NOMO-1 treated with dmso at 0.1 percent for 144 hours (cell line): ENCODE measurements around the gene GRIK4.

Experiments used
- DNase-seq: peaks from one replicate; lab custom pipeline; 2025; ENCODE audit not compliant: unreplicated experiment; lab: John Stamatoyannopoulos, UW

GRIK4 gene

DNA sequence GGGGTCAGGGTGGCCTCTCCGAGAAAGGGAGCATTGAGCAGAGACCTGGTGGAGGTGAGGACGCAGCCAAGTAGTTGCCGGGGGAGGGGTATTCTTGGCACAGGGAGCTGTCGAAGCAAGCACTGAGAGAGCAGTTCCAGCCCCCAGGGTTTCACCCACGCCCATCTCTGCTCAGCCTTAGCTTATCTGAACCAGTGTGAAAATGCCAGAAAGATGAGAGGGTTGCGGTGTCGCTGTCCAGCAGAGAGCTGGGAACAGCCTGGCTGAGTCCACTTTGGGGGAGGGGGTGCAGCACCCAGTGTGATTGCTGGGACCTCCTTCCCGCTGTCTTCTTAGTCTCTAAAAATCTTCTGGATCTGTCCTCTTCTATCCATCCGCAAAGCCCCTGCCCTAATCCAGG is 389.1 kb downstream of the GRIK4 start:
- no peak for DNase-seq

GRCh38 chr11:120903686-120904085 is 392.1 kb downstream of the GRIK4 start:
- DNase-seq, result peak; percentile 34

GRCh38 chr11:120904116-120904515 is 392.6 kb downstream of the GRIK4 start:
- DNase-seq, result no peak

- DNase-seq, result no peak
Observed at GRCh38 chr11:120906766-120907165, 395.2 kb downstream of the GRIK4 start.

- DNase-seq, result no peak
Observed at GRCh38 chr11:120907971-120908370, 396.4 kb downstream of the GRIK4 start.

- DNase-seq, result peak; percentile 85
Observed at GRCh38 chr11:120908461-120909181, 397.1 kb downstream of the GRIK4 start.

DNA sequence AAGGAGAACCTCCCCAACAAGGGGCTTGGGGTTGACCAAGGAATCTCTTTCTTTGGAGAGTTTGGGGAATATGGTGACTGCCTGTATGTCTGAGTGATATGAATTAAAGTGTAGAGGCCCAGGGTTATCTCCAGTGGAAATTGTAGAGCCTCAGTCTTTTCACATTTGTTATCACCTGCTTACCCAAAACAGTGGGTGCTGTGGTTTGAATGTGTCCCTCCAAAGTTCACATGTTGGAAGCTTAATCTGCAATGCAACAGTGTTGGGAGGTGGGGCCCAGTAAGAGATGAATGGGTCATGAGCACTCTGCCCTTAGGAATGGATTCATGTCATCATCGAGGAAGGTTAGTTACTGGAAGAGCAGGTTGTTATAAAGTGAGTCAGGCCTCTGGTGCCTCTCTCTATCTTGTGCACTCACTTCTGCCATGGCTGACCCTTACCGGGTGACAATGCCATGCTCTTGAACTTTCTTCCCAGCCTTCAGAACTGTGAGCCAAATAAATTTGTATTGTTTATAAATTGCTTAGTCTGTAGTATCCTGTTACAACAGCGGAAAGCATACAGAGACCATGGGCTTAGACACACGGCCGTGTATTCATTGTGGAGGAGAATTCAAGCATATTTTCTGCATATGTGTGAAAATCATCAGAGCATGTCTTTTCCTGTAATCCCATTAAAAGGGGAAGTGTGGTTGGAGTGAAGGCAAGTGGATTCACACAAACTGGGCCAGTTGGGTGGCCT is 398.3 kb downstream of the GRIK4 start:
- DNase-seq, result no peak

DNA sequence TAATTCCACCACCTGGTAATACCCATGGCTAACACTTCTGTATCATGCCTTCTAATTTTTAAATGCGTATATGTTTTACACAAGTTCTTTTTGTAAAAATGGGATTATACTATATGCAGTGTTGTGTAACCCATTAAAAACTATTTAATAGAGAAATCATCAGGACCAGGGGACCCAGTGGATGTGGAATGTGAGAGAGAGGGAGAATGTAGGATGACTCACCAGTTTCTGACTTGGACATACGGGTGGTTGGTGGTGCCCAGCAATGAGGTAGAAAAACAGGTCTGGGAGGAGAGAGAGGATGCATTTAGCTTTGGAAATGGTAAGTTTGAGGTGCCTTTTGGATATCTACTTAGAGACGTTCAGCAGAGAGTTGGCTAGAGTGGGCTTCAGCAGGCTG is 400.4 kb downstream of the GRIK4 start:
- no peak for DNase-seq

DNA sequence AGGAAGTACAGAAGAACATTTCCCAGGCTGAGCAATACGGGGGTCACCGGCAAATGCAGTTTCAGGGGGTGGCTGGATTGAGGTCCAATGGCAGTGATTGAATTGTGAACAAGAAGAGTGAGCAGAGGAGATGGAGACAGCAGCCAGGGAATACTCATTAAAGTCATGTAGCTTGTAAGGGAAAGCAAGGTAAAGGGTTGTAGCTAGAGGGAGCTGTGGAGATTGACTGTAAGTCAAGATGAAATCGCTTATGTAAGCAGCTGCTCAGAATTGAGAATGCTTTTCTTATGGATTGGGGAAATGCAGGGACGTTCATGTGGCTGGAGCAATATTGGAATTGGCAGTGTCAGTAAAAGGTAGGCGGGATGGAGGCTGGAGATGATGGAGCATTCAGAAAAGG is 401.0 kb downstream of the GRIK4 start:
- no peak for DNase-seq

DNA sequence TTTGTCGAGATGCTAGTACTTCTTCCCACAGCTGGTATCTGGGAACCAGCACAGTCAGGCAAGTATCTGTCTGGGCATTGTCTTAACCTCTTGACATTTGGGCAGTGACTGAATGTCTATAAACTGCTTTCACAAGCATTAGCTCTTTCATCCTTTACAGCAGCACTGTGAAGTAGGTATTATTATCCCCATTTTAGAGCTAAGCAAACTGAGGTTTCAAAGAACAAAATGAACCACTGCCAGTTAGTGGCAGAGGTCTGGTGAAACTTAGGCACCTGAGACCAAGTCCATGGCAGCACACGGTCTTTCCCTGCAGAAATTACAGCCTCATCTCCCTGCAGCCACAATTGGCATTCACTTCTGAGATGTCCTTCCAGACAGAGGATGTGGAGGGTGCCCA is 401.4 kb downstream of the GRIK4 start:
- no peak for DNase-seq

DNA sequence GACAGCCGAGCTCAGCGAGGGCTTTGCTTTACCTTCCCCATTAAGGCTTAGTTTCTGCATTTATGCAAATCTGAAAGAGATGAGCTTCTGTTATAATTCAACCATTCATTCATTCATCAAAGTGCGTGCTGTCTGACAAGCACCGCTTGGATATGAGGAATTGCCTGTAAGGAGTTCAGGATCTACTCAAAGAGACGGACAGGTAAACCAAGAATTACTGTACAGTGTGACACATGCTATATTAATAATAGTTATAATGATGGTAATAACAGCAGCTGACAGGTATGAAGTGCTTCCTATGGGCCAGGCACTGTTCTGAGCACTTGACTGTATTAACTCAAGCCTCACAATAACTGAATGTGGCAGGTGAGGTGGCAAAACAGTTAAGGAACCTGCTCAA is 402.5 kb downstream of the GRIK4 start:
- DNase-seq, result no peak

DNA sequence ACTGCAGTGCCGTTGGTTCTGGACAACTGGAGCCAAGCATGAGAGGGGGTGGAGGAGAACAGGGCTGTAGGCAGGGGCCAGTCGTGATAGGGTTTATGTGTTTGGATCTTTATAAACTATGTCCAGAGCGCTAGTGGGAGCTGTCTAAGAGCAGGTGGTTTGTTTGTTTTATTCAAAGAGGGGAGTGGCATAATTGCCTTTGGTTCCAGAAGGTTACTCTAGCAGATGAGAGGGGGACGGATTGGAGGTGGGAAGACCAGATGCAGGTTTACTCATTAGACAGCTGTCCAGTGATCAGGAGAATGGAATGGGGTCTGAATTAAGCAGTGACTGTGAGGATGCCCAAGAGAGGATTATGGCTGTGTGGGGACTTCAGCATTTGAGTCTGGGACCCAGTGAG is 403.1 kb downstream of the GRIK4 start:
- no peak for DNase-seq

DNA sequence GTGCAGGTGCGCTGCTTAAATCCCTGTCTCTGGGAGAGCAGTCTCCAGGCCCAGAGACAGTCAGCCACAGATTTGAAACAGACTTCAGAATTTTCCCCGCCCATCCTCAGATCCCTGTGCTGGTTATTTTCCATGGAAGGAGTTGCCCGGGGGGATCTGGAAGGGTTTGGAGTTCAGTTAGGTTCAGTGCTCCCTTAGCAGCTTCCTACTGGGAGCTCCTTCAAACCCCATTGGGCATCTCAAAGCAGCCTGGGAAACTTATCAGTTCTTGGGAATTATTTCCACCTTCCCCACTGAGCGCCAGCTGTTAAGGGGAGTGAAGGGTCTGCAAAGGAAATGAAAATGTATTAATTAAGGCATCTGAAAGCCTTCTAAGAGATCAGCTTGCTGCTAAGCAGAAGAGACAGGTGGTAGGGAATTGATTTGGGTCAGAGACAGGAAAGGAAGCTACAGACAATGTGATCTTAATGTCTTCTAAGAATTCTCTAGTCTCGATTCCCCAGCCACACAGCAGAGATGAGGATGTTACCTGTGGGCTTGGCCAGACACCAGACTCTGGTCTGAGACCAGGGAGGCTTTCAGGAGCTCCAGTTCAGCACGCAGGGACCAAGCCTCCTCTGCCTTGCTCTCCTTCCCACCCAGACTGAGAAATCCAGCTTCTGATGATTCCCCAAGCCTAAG is 406.2 kb downstream of the GRIK4 start:
- DNase-seq, result no peak

GRCh38 chr11:120918257-120918656 is 406.7 kb downstream of the GRIK4 start:
- DNase-seq, result no peak

DNA sequence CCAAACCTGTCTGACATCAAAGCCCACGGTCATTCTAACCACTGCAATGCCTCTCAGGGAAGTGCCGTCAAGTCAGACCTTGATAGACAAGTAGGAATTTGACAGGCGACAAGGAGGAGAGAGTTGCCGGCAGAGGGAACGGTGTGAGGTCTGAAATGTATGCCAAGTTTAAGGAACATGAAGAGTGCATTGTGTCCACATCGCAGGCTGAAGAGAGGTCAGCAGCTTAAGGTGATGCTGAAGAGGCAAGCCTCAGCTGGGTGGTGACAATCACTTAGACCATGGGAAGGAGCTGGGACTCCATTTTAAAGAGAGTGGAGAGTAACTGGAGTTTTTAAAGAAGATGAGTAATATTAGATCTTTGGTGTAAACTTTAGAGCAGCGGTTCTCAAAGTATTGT is 407.5 kb downstream of the GRIK4 start:
- no peak for DNase-seq

GRCh38 chr11:120919566-120919965 is 408.0 kb downstream of the GRIK4 start:
- DNase-seq, result no peak

GRCh38 chr11:120923866-120924508 is 412.4 kb downstream of the GRIK4 start:
- no peak for DNase-seq

DNA sequence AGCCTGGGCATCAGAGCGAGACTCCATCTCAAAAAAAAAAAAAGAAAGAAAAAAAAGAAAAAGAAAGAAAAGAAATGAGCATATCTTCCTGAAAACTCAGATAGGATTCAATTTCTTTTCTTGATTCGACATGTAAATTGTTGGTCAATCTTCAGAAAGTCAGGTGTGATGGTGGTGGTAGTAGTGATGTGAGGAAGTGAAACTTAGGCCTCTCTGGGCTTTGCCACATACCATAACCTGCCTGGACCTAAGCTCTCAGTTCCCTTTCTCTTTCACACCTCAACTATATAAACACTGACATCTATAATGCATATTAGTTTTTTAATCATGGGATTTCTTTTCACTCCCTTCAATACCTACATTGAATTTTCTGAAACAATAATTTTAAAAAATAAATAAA is 414.4 kb downstream of the GRIK4 start:
- peak; percentile 10 for DNase-seq

GRCh38 chr11:120928627-120929026 is 417.1 kb downstream of the GRIK4 start:
- DNase-seq, result no peak

DNA sequence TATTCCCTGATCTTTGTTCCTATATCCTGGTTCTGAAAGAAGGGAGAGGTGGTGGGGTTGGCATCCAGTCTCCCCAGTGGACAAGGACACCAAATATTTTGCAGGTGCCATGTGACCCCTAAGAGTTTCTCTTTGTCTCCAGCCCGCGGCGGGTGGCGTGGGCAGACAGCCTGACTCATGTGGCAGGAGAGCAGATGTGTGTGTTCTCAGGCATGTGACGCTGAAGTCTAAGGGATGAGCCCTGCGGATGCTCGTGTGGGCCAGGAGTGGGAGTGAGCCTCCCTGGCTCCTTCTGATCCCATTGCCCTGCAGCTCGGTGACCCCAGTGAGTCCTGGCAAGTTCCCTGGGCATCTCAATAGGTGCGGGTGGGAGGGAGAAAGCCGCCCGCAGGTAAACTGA is 417.5 kb downstream of the GRIK4 start:
- DNase-seq, result no peak

GRCh38 chr11:120929664-120930154 is 418.2 kb downstream of the GRIK4 start:
- peak; percentile 35 for DNase-seq
